GM10266 (cell line): ENCODE results near the gene ATP9A.
A peak's percentile ranks its signal among the peaks of the same experiment; 100 is the strongest.

ENCODE experiments used
- DNase-seq: peaks from one replicate; pipeline ENCODE4 v3.0.0; 2012; ENCODE audit errors: extremely low spot score
- TF ChIP-seq, protein P1 (sequence below): IDR thresholded peaks from 2 replicates; pipeline ENCODE4 v1.5.1; 2012; ENCODE audit warnings: mild to moderate bottlenecking, low read depth; ENCODE audit not compliant: control insufficient read depth, insufficient read depth; ENCODE audit errors: missing control alignments

Gene ATP9A

DNA sequence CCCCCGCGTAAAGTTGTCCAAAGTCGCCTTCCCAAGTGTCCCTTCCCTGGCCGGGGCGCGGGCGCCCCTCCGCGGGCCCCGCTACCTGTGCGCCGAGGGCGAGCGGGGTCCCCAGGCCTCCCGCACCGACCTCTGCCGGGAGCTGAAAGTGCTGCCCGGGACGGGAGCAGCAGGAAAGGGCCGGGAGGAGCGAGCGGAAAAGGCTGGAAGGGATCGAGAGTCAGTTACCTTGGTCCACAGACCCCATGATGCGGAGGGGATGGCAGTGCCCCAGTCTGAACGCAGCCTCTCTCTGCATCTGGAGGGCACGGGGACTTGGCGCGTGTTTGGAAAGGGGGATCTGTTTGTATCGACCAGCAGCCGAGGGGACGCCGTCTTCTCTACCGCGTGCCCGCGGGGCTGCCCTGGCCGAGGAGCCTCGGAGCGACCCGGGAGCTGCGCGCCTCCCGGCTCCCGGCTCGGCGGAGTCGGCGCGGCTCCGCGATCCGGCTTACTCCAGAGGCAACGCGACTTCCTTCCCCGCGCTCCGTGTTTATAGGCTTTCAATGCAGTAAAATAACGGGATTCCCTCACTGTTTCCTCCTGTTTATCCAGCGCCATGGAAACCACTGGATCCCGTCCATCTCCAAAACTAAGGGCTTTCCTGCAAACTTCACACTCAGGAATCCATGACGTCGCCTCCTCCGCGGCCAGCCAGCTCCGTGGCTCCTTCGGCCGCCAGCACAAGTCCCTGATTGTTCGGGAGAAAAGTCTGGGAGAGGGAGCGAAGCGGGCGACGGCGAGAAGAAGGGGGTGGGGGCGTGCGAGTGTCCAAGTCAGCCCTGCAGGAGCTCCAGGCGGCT lies 205.6 kb downstream of the ATP9A start:
- TF ChIP-seq, protein P1, sequence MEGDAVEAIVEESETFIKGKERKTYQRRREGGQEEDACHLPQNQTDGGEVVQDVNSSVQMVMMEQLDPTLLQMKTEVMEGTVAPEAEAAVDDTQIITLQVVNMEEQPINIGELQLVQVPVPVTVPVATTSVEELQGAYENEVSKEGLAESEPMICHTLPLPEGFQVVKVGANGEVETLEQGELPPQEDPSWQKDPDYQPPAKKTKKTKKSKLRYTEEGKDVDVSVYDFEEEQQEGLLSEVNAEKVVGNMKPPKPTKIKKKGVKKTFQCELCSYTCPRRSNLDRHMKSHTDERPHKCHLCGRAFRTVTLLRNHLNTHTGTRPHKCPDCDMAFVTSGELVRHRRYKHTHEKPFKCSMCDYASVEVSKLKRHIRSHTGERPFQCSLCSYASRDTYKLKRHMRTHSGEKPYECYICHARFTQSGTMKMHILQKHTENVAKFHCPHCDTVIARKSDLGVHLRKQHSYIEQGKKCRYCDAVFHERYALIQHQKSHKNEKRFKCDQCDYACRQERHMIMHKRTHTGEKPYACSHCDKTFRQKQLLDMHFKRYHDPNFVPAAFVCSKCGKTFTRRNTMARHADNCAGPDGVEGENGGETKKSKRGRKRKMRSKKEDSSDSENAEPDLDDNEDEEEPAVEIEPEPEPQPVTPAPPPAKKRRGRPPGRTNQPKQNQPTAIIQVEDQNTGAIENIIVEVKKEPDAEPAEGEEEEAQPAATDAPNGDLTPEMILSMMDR, result peak; percentile 22
- DNase-seq, result no peak

DNA sequence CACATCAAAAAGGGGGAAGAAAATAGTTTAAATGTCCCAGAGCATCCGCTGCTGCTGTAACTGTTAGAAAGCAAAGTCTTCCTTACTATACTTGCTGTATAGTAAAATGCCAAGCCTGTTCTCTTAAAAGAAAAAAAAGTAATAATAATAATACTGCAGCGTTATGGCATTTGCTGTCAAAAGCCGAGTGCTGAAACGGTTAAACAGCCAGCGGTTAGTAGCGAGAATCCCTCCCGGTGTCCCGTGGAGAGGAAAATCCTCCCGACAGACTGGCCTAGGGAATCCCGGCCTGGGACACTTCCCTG lies 206.2 kb downstream of the ATP9A start:
- TF ChIP-seq, protein P1, result no peak
- no peak for DNase-seq

GRCh38 chr20:51560550-51561307 lies 207.5 kb downstream of the ATP9A start:
- TF ChIP-seq, protein P1, result no peak
- DNase-seq, result no peak

DNA sequence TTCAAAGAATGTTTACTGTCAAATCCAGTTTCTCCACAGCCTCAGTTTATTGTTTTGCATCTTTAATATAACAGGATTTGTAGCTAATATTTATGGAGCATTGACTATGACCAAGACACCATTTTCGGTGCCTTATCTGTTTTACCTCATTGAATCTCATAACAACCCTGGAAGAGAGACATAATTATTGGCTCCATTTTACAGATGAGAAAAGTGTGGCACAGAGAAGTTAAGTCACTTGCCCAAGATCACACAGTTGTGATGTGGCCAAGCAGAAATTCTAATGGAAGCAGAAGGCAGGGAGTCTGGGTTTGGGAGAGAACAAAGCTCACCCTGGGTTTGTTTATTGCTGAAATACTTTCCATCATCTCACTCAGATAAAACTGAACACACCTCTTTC lies 208.1 kb downstream of the ATP9A start:
- DNase-seq, result no peak
- TF ChIP-seq, protein P1, result no peak

DNA sequence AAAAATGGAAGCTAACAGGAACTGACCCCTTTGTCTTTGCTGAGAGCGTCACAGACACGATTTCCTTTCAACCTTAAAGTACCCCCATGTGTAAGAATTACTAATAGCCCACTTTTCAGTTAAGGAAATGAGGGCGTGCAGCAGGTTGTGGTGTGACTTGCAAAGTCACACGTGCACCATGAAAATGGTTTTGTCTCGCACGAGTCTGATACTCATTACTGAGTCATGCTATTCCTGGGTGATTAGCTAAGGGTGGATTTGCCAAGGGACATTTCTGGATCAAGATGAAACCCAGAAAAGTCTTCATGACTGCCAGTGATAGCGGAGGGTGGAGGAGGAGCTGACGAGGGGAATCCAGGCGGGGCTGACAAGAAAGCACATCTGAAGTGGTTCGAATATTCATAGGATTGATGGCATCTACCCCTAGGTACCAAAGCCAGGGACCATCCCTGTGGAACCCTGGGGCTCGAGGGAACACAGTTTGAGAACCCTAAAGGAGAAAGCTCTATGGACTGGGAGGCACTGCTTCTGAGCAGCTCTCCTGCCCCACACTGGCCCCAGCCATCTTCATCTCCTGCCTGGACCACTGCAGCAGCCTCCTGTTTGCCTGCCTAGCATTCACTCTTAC lies 213.5 kb downstream of the ATP9A start:
- TF ChIP-seq, protein P1, result no peak
- DNase-seq, result no peak

GRCh38 chr20:51553897-51554486 lies 214.2 kb downstream of the ATP9A start:
- no peak for DNase-seq
- TF ChIP-seq, protein P1, result no peak
